ENCODE data around the gene GPHN. TPM values are rescaled to one million over a fixed set of nuclear protein-coding genes. Genes with fewer than 3 reads are reported as not detected.

GPHN gene
- total RNA-seq, 4 donors from 2014 or later, result 14.8 to 20.8 (median 17.0) TPM

- 79 to 87% methylated on average over 2 of the region's 2 CpGs for WGBS, 2 donors
- no peak overlapping the region for H3K4me3 ChIP-seq (ENCODE audit: low read depth, poor library complexity, severe bottlenecking)
- intact Hi-C loops (cut with DNase I; ENCODE audit: low total_unique reads), result no loop called here
- TF ChIP-seq, protein P1, sequence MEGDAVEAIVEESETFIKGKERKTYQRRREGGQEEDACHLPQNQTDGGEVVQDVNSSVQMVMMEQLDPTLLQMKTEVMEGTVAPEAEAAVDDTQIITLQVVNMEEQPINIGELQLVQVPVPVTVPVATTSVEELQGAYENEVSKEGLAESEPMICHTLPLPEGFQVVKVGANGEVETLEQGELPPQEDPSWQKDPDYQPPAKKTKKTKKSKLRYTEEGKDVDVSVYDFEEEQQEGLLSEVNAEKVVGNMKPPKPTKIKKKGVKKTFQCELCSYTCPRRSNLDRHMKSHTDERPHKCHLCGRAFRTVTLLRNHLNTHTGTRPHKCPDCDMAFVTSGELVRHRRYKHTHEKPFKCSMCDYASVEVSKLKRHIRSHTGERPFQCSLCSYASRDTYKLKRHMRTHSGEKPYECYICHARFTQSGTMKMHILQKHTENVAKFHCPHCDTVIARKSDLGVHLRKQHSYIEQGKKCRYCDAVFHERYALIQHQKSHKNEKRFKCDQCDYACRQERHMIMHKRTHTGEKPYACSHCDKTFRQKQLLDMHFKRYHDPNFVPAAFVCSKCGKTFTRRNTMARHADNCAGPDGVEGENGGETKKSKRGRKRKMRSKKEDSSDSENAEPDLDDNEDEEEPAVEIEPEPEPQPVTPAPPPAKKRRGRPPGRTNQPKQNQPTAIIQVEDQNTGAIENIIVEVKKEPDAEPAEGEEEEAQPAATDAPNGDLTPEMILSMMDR (IDR thresholded peaks at IDR 0.05), result no peak
- TF ChIP-seq POLR2A (IDR thresholded peaks at IDR 0.05), result no peak
- no peak for DNase-seq (ENCODE audit: low spot score in 2 of 2)
These were observed 621.8 kb downstream of the GPHN start for GRCh38 chr14:67129768-67130167.

GRCh38 chr14:67131691-67132090 lies 623.7 kb downstream of the GPHN start:
- TF ChIP-seq POLR2A (IDR thresholded peaks at IDR 0.05), result no peak
- TF ChIP-seq, protein P1 (IDR thresholded peaks at IDR 0.05), result no peak
- WGBS, 2 donors, result 98 to 100% methylated on average over 1 of the region's 1 CpG
- intact Hi-C loops (cut with DNase I; ENCODE audit: low total_unique reads), result no loop called here
- no peak for DNase-seq (ENCODE audit: low spot score in 2 of 2)
- no peak overlapping the region for H3K4me3 ChIP-seq (ENCODE audit: low read depth, poor library complexity, severe bottlenecking)

- intact Hi-C loops (cut with DNase I; ENCODE audit: low total_unique reads), result no loop called here
- no peak for TF ChIP-seq POLR2A (IDR thresholded peaks at IDR 0.05)
- TF ChIP-seq, protein P1 (IDR thresholded peaks at IDR 0.05), result no peak
- no peak overlapping the region for H3K4me3 ChIP-seq (ENCODE audit: low read depth, poor library complexity, severe bottlenecking)
These were observed 625.2 kb downstream of the GPHN start for GRCh38 chr14:67133144-67133543.

DNA sequence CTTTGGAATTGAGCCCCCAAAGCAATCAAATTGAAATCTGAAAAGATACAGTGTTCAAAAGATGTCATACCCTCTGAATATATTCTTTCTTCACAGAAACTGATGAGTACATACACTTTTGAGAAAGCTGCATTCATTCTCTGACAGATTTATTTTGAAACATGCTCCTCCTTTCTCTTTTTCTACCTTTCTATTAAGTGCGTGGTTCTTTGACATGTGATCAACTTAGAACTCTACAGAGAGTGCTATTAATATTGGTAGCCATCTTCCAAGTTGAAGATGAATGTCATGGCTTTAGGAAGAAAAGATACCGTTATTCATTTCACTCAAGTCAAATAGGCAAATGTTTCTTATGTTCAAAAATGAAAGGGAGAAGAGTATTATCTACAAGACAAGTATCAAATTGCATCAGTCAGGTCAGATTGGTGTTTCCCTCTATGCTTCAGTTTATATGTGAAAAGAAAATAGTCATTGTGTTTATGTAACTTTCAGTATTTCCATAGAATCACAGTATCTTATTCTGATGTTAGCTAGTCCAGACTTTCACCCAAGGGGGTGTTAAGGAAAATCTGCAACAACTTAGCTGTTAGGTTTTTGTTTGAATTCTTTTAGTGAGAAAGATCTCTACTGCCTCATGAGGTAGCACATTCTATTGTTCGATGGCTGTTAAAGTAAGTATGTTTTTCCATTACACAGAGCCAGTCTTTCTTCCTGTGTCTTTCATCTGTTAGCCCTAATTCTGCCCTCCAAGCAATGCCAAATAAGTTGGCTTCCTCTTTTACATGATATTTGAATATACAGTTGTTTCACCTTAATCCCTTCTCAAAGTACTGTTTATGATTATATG lies 625.9 kb downstream of the GPHN start:
- DNase-seq (ENCODE audit: low spot score in 2 of 2), result no peak

More at GRCh38 chr14:67133144-67133543, 625.2 kb downstream of the GPHN start:
- no peak for DNase-seq (ENCODE audit: low spot score in 2 of 2)

DNA sequence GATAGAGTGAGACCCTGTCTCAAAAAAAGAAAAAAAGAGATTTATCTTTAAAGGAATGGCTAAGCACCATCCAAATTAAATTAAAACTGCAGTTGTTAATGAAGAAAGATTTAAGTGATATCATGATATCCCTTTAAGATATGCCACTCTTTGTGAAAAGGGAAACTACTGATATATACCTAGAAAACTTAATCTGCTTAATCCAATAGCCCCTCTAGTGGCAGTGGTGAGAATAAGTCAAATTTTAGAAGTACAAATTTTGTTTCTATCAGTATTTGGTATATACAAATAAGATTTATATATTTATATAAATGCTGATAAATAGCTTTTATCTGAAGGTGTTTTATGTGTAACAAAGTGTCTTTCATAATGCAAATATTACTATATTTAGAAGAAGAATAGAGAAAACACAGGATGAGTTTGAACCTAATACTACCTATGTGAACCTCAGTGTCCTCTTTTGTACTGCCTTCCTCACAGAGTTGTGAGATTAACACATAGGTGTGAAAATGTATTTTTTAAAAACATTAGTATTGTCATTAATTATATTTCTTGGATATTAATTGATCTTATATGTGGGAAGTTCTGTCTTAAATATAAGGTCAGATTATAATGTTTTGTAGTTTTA lies 629.9 kb downstream of the GPHN start:
- intact Hi-C loops (cut with DNase I; ENCODE audit: low total_unique reads), result no loop called here
- TF ChIP-seq POLR2A (IDR thresholded peaks at IDR 0.05), result no peak
- TF ChIP-seq, protein P1 (IDR thresholded peaks at IDR 0.05), result no peak
- H3K4me3 ChIP-seq (ENCODE audit: low read depth, poor library complexity, severe bottlenecking), result no peak overlapping the region
- no peak for DNase-seq (ENCODE audit: low spot score in 2 of 2)

More for the DNA sequence above, 625.9 kb downstream of the GPHN start:
- H3K4me3 ChIP-seq (ENCODE audit: low read depth, poor library complexity, severe bottlenecking), result no peak overlapping the region
- intact Hi-C loops (cut with DNase I; ENCODE audit: low total_unique reads), result no loop called here
- TF ChIP-seq, protein P1 (IDR thresholded peaks at IDR 0.05), result no peak
- TF ChIP-seq POLR2A (IDR thresholded peaks at IDR 0.05), result no peak
- 72 to 74% methylated on average over 3 of the region's 3 CpGs for whole genome bisulfite sequencing, 2 donors
